Measurements from ENCODE around the gene ADAM22.

ADAM22 gene

GRCh38 chr7:87966271-87966670, 32.2 kb downstream of the ADAM22 start:
- no peak for DNase-seq (ENCODE audit: low read depth)
- no peak for TF ChIP-seq CTCF (conservative IDR thresholded peaks at IDR 0.05; ENCODE audit: low read length)
- no peak overlapping the region for H3K4me3 ChIP-seq (ENCODE audit: low read length)

- H3K4me3 ChIP-seq (ENCODE audit: low read length): no peak overlapping the region
- TF ChIP-seq CTCF (conservative IDR thresholded peaks at IDR 0.05; ENCODE audit: low read length): no peak
- DNase-seq (ENCODE audit: low read depth): no peak
Observed at GRCh38 chr7:87968021-87968420, 34.0 kb downstream of the ADAM22 start.

GRCh38 chr7:87982116-87982515, 48.1 kb downstream of the ADAM22 start:
- DNase-seq (ENCODE audit: low read depth): no peak
- H3K4me3 ChIP-seq (ENCODE audit: low read length): no peak overlapping the region

GRCh38 chr7:87984088-87984487, 50.0 kb downstream of the ADAM22 start:
- TF ChIP-seq CTCF (conservative IDR thresholded peaks at IDR 0.05; ENCODE audit: low read length): no peak
- H3K4me3 ChIP-seq (ENCODE audit: low read length): no peak overlapping the region
- no peak for DNase-seq (ENCODE audit: low read depth)

More at GRCh38 chr7:87982116-87982515, 48.1 kb downstream of the ADAM22 start:
- no peak for TF ChIP-seq CTCF (conservative IDR thresholded peaks at IDR 0.05; ENCODE audit: low read length)

GRCh38 chr7:87993269-87993668, 59.2 kb downstream of the ADAM22 start:
- H3K4me3 ChIP-seq (ENCODE audit: low read length): no peak overlapping the region
- DNase-seq (ENCODE audit: low read depth): no peak
- TF ChIP-seq CTCF (conservative IDR thresholded peaks at IDR 0.05; ENCODE audit: low read length): no peak

GRCh38 chr7:87999261-87999660, 65.2 kb downstream of the ADAM22 start:
- DNase-seq (ENCODE audit: low read depth): no peak
- TF ChIP-seq CTCF (conservative IDR thresholded peaks at IDR 0.05; ENCODE audit: low read length): no peak
- no peak overlapping the region for H3K4me3 ChIP-seq (ENCODE audit: low read length)

- no peak for TF ChIP-seq CTCF (conservative IDR thresholded peaks at IDR 0.05; ENCODE audit: low read length)
- DNase-seq (ENCODE audit: low read depth): peak; percentile 3
- H3K4me3 ChIP-seq (ENCODE audit: low read length): no peak overlapping the region
Observed at GRCh38 chr7:88001744-88002530, 67.9 kb downstream of the ADAM22 start.

Measured in AG10803 (cell line).